H9 (cell line): Measurements from ENCODE around the gene PRTG. TPM values are rescaled to one million over a fixed set of nuclear protein-coding genes. Genes with fewer than 3 reads are reported as not detected.

ENCODE experiments used
- DNase-seq: peaks from one replicate; pipeline ENCODE4 v3.0.0-alpha.2; 2017
- H2AFZ ChIP-seq: one replicate; pipeline ENCODE4 v1.6.1; 2013; ENCODE audit warnings: mild to moderate bottlenecking, low read length, control low read depth, moderate library complexity
- H2AK5ac ChIP-seq: 2 replicates; pipeline ENCODE4 v1.6.1; 2013; ENCODE audit warnings: low read length, control low read depth, mixed read lengths; ENCODE audit not compliant: insufficient read length
- H2BK120ac ChIP-seq: one replicate; pipeline ENCODE4 v1.6.1; 2013; ENCODE audit warnings: low read depth, mild to moderate bottlenecking, low read length, control low read depth, inconsistent platforms; ENCODE audit not compliant: poor library complexity, severe bottlenecking
- H2BK12ac ChIP-seq: 2 replicates; pipeline ENCODE4 v1.6.1; 2013; ENCODE audit warnings: low read length, control low read depth, mixed read lengths, low read depth; ENCODE audit not compliant: insufficient read length
- H2BK15ac ChIP-seq: 2 replicates; pipeline ENCODE4 v1.6.1; 2013; ENCODE audit warnings: low read depth, low read length, control low read depth
- H2BK20ac ChIP-seq: one replicate; pipeline ENCODE4 v1.6.1; 2013; ENCODE audit warnings: low read depth, mild to moderate bottlenecking, low read length, control low read depth, inconsistent platforms; ENCODE audit not compliant: poor library complexity, severe bottlenecking
- H2BK5ac ChIP-seq: 2 replicates; pipeline ENCODE4 v1.6.1; 2013; ENCODE audit warnings: low read length, control low read depth, mixed read lengths; ENCODE audit not compliant: insufficient read length
- H3K14ac ChIP-seq: 2 replicates; pipeline ENCODE4 v1.6.1; 2013; ENCODE audit warnings: low read length, control low read depth; ENCODE audit not compliant: insufficient read depth
- H3K18ac ChIP-seq: 2 replicates; pipeline ENCODE4 v1.6.1; 2013; ENCODE audit warnings: low read depth, mild to moderate bottlenecking, mixed read lengths, low read length, control low read depth; ENCODE audit not compliant: insufficient read length
- H3K23ac ChIP-seq: 2 replicates; pipeline ENCODE4 v1.6.1; 2013; ENCODE audit warnings: low read length, control low read depth, mixed read lengths, low read depth; ENCODE audit not compliant: insufficient read length
- H3K23me2 ChIP-seq: 2 replicates; pipeline ENCODE4 v1.6.1; 2013; ENCODE audit warnings: low read depth, mild to moderate bottlenecking, mixed read lengths, low read length, control low read depth; ENCODE audit not compliant: insufficient read length, poor library complexity, severe bottlenecking
- H3K27ac ChIP-seq: 2 replicates; pipeline ENCODE4 v1.5.1; 2013; ENCODE audit warnings: low read length, control low read depth, mixed read lengths, low read depth; ENCODE audit not compliant: insufficient read length
- H3K27me3 ChIP-seq: 2 replicates; pipeline ENCODE4 v1.6.1; 2013; ENCODE audit warnings: low read length, control low read depth, inconsistent platforms; ENCODE audit not compliant: insufficient read depth
- H3K4ac ChIP-seq: 2 replicates; pipeline ENCODE4 v1.6.1; 2013; ENCODE audit warnings: low read depth, mild to moderate bottlenecking, control low read depth, inconsistent platforms, low read length, moderate library complexity
- H3K4me1 ChIP-seq: 2 replicates; pipeline ENCODE4 v1.6.1; 2013; ENCODE audit warnings: low read length, control low read depth, inconsistent platforms; ENCODE audit not compliant: insufficient read depth
- H3K4me2 ChIP-seq: 2 replicates; pipeline ENCODE4 v1.6.1; 2013; ENCODE audit warnings: low read length, control low read depth, mixed read lengths; ENCODE audit not compliant: insufficient read length, insufficient read depth
- H3K56ac ChIP-seq: 2 replicates; pipeline ENCODE4 v1.6.1; 2013; ENCODE audit warnings: low read depth, mild to moderate bottlenecking, mixed read lengths, low read length, control low read depth; ENCODE audit not compliant: insufficient read length
- H3K79me1 ChIP-seq: 2 replicates; pipeline ENCODE4 v1.6.1; 2013; ENCODE audit warnings: low read depth, mild to moderate bottlenecking, moderate library complexity, low read length, control low read depth, inconsistent platforms; ENCODE audit not compliant: insufficient read depth, poor library complexity, severe bottlenecking
- H3K79me2 ChIP-seq: 2 replicates; pipeline ENCODE4 v1.6.1; 2013; ENCODE audit warnings: low read length, control low read depth, inconsistent platforms; ENCODE audit not compliant: insufficient read depth
- H3K9ac ChIP-seq: 2 replicates; pipeline ENCODE4 v1.6.1; 2013; ENCODE audit warnings: low read length, control low read depth, mixed read lengths; ENCODE audit not compliant: insufficient read length; ENCODE audit errors: extremely low read depth
- H3K9me3 ChIP-seq: one replicate; pipeline ENCODE4 v1.6.1; 2013; ENCODE audit warnings: low read depth, low read length, inconsistent platforms; ENCODE audit not compliant: control insufficient read depth
- H3T11ph ChIP-seq: one replicate; pipeline ENCODE4 v1.6.1; 2013; ENCODE audit warnings: mild to moderate bottlenecking, low read length, control low read depth, inconsistent platforms
- H4K20me1 ChIP-seq: one replicate; pipeline ENCODE4 v1.6.1; 2013; ENCODE audit not compliant: control insufficient read depth, insufficient read length, insufficient read depth
- H4K5ac ChIP-seq: 2 replicates; pipeline ENCODE4 v1.6.1; 2013; ENCODE audit warnings: low read depth, mild to moderate bottlenecking, mixed read lengths, low read length, control low read depth; ENCODE audit not compliant: insufficient read length
- H4K8ac ChIP-seq: replicated peaks from 2 replicates; pipeline ENCODE4 v1.6.1; 2013; ENCODE audit warnings: low read length, control low read depth, mixed read lengths, low read depth; ENCODE audit not compliant: insufficient read length
- H4K91ac ChIP-seq: 2 replicates; pipeline ENCODE4 v1.6.1; 2013; ENCODE audit warnings: low read depth, mild to moderate bottlenecking, moderate library complexity, mixed read lengths, low read length, control low read depth; ENCODE audit not compliant: insufficient read length
- H3K27ac Mint-ChIP-seq, 3 experiments: 2 replicates in 2 of 3; 3 replicates in 1 of 3; pipeline ENCODE4 v1.8.0; 2020 to 2021; ENCODE audit warnings: mixed read lengths in 3 of 3, mild to moderate bottlenecking in 1 of 3, moderate library complexity in 1 of 3
- H3K27me3 Mint-ChIP-seq: 2 replicates; pipeline ENCODE4 v1.8.0; 2021; ENCODE audit warnings: low read depth, mild to moderate bottlenecking, moderate library complexity, mixed read lengths
- H3K36me3 Mint-ChIP-seq, 3 experiments: 2 replicates in 2 of 3; 3 replicates in 1 of 3; pipeline ENCODE4 v1.8.0; 2020 to 2021; ENCODE audit warnings: low read depth in 3 of 3, mixed read lengths in 3 of 3; ENCODE audit not compliant: insufficient read depth in 1 of 3
- H3K4me1 Mint-ChIP-seq, 2 experiments: 2 replicates each; pipeline ENCODE4 v1.8.0; 2020; ENCODE audit warnings: mixed read lengths in 2 of 2
- H3K4me3 Mint-ChIP-seq, 2 experiments: 2 replicates in 1 of 2; 3 replicates in 1 of 2; pipeline ENCODE4 v1.8.0; 2020 to 2021; ENCODE audit warnings: mild to moderate bottlenecking in 2 of 2, mixed read lengths in 2 of 2, moderate library complexity in 1 of 2
- H3K9me3 Mint-ChIP-seq, 2 experiments: 2 replicates in 1 of 2; 3 replicates in 1 of 2; pipeline ENCODE4 v1.8.0; 2020; ENCODE audit warnings: mild to moderate bottlenecking in 2 of 2, mixed read lengths in 2 of 2, moderate library complexity in 1 of 2
- WGBS: extraction: QIAGEN DNeasy Blood & Tissue Kit; methylation state at CpG from one replicate; pipeline ENCODE4 v1.1.7; 2013; ENCODE audit warnings: missing lambda C conversion rate, low lambda C conversion rate, mixed read lengths; ENCODE audit not compliant: insufficient read length; ENCODE audit errors: extremely low coverage; 5-methylcytosine and 5-hydroxymethylcytosine counted together
- total RNA-seq: library from RNA; stranded (reverse); gene quantifications from 2 replicates; pipeline ENCODE4 v1.2.1, GENCODE V29; 2021
- TF ChIP-seq, protein P1 (sequence below): fragments of 200-600 bp; sonication (generic); conservative IDR thresholded peaks from 3 replicates; pipeline ENCODE4 v1.8.0; 2021; ENCODE audit warnings: antibody characterized with exemption, mild to moderate bottlenecking

The PRTG gene
- total RNA-seq, 1 experiment from 2014 or later: 5.7 TPM

DNA sequence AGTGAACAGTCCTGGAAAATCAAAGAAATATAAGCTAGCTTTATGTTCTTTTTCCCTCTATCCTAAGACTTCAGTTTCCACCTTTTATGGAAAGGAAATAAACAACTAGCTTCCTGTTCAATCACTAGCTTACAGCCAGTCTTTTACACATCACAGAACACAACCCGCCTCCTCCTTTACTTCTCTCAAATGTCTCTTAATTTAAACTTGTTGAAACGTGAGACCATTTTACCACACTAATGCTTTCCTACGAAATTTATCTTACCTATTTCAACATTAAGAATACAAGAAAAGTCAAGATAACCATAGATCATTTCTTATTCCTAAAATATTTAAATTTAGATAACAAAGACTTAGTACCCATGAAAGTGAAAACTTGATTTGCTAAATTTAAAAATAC lies 6.2 kb downstream of the PRTG start:
- H3K27me3 ChIP-seq: peaks cover 58% of the 10 kb centered on the region
- Mint-ChIP-seq H3K4me3 (no peak overlapping the region), H3K4me1 (peaks cover 0 to 5% of the 10 kb centered on the region in 2 experiments; a peak in 2 of 4 replicates), H3K27me3 (peaks cover 61% of the 10 kb centered on the region), H3K9me3 (peaks cover 0 to 3% of the 10 kb centered on the region in 2 experiments; a peak in 2 of 5 replicates), H3K27ac (no peak overlapping the region), H3K36me3 (no peaks in the 10 kb centered on the region)
- no peak overlapping the region for H3K14ac ChIP-seq
- H2BK5ac ChIP-seq: no peak overlapping the region
- H3T11ph ChIP-seq: no peak overlapping the region
- H2BK15ac ChIP-seq: no peak overlapping the region
- no peak overlapping the region for H3K4me2 ChIP-seq
- H2BK12ac ChIP-seq: no peak overlapping the region
- no peak overlapping the region for H2AK5ac ChIP-seq
- H3K23ac ChIP-seq: no peak overlapping the region
- DNase-seq: no peak
- no peak overlapping the region for H2BK120ac ChIP-seq
- no peaks in the 10 kb centered on the region for H3K79me2 ChIP-seq
- H4K91ac ChIP-seq: no peak overlapping the region
- no peak overlapping the region for H4K5ac ChIP-seq
- H3K4ac ChIP-seq: no peak overlapping the region
- no peak overlapping the region for H3K9ac ChIP-seq
- H4K8ac ChIP-seq: no peak overlapping the region
- H2BK20ac ChIP-seq: no peak overlapping the region
- H3K79me1 ChIP-seq: no peaks in the 10 kb centered on the region
- H3K18ac ChIP-seq: no peak overlapping the region
- no peak overlapping the region for H3K27ac ChIP-seq
- H3K4me1 ChIP-seq: no peaks in the 10 kb centered on the region
- H4K20me1 ChIP-seq: no peaks in the 10 kb centered on the region
- no peak overlapping the region for H3K56ac ChIP-seq
- no peak overlapping the region for H2AFZ ChIP-seq
- no peaks in the 10 kb centered on the region for H3K9me3 ChIP-seq
- TF ChIP-seq, protein P1, sequence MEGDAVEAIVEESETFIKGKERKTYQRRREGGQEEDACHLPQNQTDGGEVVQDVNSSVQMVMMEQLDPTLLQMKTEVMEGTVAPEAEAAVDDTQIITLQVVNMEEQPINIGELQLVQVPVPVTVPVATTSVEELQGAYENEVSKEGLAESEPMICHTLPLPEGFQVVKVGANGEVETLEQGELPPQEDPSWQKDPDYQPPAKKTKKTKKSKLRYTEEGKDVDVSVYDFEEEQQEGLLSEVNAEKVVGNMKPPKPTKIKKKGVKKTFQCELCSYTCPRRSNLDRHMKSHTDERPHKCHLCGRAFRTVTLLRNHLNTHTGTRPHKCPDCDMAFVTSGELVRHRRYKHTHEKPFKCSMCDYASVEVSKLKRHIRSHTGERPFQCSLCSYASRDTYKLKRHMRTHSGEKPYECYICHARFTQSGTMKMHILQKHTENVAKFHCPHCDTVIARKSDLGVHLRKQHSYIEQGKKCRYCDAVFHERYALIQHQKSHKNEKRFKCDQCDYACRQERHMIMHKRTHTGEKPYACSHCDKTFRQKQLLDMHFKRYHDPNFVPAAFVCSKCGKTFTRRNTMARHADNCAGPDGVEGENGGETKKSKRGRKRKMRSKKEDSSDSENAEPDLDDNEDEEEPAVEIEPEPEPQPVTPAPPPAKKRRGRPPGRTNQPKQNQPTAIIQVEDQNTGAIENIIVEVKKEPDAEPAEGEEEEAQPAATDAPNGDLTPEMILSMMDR: no peak
- H3K23me2 ChIP-seq: peaks cover 1% of the 10 kb centered on the region
- WGBS: 100% methylated on average over 1 of the region's 3 CpGs
